Transverse colon (tissue), 4 donors: Measurements from ENCODE around the gene PTBP3.
A peak's percentile ranks its signal among the peaks of the same experiment; 100 is the strongest.

ENCODE experiments used
- CTCF ChIP-seq, 5 experiments: fragments of 200-600 bp in 3 of 5; fragments of 450-650 bp in 2 of 5; sonication (generic) in 3 of 5; IDR thresholded peaks; 1 replicate in 2 of 5; 2 replicates in 3 of 5; pipeline ENCODE4 v1.5.1; 2016 to 2017; ENCODE audit warnings: antibody characterized with exemption in 5 of 5, inconsistent platforms in 3 of 5, mild to moderate bottlenecking in 2 of 5, moderate library complexity in 1 of 5
- POLR2A ChIP-seq: fragments of 450-650 bp; IDR thresholded peaks from one replicate; pipeline ENCODE4 v1.6.1; 2016; ENCODE audit warnings: antibody characterized with exemption, mild to moderate bottlenecking, moderate library complexity
- POLR2AphosphoS5 ChIP-seq, 3 donors: sonication (generic); formaldehyde crosslinking; IDR thresholded peaks; one replicate each; pipeline ENCODE4 v1.6.1; 2016; ENCODE audit warnings: antibody characterized with exemption in 3 of 3

- TF ChIP-seq CTCF (IDR thresholded peaks at IDR 0.05) (no peak), POLR2A (no peak), POLR2AphosphoS5 (IDR thresholded peaks at IDR 0.05) (peak in 1 of 3 donors; percentile 14)
These were observed 5.1 kb upstream of the PTBP3 start for GRCh38 chr9:112338561-112338960.
